NCI-H1105 treated with DMSO at 0.1 percent for 48 hours (cell line): Measurements from ENCODE around the gene TCF3.

Experiments
- DNase-seq: peaks from one replicate; lab custom pipeline; 2025; lab: John Stamatoyannopoulos, UW

Gene TCF3

GRCh38 chr19:1630012-1630411 is 22.4 kb downstream of the TCF3 start:
- DNase-seq: no peak

DNA sequence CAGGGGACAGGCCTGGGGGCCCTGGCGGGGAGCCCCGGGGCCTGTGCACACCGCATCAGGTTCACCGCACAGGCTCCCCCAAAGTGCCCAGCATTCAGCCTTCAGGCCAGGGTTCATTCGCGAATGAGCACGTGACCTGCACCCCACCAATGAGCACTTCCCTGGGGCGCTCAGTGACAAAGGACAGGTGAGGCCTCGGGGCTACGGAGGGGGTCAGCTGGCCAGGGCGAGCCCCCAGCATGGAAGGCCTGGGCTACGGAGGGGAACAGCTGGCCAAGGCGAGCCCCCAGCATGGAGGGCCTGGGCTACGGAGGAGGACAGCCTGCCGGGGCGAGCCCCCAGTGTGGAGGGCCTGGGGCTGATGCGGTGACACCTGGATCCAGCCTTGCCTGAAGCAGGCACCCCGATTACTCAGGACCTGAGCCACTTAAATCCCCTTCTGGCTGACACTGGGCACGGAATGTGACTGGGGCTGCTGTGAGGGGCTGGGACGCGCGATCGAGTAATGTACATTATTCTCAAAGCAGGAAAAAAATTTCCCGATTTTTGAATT is 23.1 kb downstream of the TCF3 start:
- DNase-seq: no peak

GRCh38 chr19:1627194-1627593 is 25.2 kb downstream of the TCF3 start:
- no peak for DNase-seq

DNA sequence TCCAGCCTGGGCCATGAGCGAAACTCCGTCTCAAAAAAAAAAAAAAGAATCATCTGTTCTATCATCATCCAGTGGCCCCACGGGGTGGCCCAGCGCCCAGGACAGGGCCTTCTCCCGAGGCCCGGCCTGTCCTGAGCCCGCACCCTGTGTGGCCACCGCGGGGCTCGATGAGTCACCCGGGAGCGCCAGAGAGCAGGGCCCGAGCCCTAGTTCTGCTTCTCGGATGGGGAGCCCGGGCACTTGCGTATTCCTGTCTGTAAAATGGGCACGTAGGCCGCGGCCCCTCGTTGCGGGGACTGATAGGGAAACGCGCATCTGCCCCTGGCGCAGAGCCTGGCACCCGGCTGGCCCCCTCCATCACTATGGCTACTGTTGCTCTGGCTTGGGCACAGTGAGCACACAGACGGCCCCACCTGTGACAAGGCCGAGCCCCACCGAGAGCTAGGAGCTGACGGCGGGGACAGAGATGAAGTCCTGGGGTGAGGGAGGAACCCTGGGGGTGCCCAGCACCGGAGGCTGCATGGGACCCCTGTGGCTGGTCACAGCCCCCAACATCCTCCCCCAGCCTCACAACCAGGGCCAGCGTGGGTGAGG is 25.9 kb downstream of the TCF3 start:
- DNase-seq: no peak

GRCh38 chr19:1624458-1624857 is 28.0 kb downstream of the TCF3 start:
- peak; percentile 2 for DNase-seq

- DNase-seq: no peak
Observed at GRCh38 chr19:1622541-1622940, 29.9 kb downstream of the TCF3 start.

DNA sequence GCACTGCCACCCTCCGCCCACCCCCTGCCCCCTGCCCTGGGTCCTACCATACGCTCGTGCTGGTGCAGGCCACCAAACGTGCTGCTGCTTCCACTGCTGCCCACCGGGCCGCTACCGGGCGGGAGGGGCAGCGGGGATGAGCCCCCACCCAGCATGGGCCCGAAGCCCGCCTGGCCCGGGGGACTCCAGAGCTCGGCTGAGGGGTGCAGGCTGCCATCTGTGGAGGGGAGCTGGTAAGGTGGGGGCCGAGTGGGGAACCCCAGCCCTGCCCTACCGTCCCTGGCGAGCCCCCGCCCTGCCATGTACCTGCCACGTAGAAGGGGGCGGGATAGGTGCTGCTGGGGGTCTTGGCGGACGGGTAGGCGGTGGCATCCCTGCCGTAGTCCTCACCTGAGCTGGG is 30.4 kb downstream of the TCF3 start:
- no peak for DNase-seq

DNA sequence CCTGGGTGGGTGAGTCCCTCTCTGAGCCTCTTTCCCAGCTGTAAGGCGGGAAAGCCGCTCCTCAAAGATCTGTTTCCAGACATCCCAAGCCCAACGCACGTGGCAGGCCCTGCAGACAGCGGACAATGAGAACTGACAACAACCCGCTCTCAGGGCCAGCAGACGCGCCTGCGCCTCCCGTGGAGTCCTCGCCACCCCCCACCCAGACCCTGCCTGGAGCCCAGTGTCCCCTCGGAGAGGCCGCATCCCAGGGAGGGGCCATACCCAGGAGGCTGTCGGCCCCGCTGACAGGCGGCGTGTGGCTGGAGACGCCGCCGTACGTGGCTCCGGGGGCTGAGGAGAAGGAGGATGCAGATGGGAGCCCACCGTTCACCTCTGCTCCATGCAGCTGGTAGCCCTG is 30.8 kb downstream of the TCF3 start:
- DNase-seq: no peak

GRCh38 chr19:1621021-1621420 is 31.4 kb downstream of the TCF3 start:
- DNase-seq: no peak

GRCh38 chr19:1620502-1620901 is 31.9 kb downstream of the TCF3 start:
- no peak for DNase-seq

GRCh38 chr19:1619703-1620102 is 32.7 kb downstream of the TCF3 start:
- no peak for DNase-seq

DNA sequence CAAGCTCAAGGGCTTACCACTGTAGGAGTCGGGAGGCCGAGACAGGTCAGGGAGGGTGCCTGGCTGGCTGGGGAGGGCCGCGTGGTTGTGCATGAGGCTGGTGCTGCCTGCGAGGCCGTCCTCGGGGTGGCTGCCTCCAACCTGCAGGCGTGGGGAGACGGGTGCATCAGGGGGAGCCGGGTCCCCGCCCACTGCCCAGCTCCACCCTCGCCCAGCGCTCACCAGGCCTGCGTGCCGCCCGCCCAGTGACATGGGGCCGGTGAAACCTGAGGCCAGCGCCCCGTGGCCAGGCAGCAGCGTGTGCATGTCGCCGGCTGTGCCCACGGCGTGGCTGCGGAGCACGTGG is 33.3 kb downstream of the TCF3 start:
- no peak for DNase-seq

GRCh38 chr19:1618157-1619093 is 34.0 kb downstream of the TCF3 start:
- DNase-seq: peak; percentile 5

GRCh38 chr19:1616875-1617274 is 35.5 kb downstream of the TCF3 start:
- no peak for DNase-seq

GRCh38 chr19:1616396-1616795 is 36.0 kb downstream of the TCF3 start:
- DNase-seq: no peak

DNA sequence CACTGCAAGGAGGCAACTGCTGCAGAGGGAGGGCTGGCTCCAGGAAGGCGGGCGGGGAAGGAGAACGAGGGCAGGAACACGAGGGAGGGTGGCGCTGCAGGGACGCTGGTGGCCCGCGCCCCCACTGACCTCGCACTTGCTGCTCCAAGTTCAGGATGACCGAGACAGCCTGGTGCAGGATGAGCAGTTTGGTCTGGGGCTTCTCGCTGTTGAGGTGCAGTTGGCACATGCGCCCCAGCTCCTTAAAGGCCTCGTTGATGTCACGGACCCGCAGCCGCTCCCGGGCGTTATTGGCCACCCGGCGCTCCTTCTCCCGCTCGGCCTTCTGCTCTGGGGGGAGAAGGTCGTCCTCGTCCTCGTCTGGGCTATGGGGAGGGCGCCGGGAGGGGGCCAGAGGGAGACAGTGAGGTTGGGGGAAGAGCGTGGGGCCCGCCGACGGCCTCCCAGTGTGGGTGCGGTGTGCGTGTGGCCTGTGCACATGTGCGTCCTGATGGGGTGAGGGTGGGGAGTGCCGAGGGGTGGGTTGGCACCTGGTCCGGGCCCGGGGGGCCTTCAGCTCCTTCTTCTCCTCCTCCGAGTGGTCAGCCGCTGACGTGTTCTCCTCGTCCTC is 37.2 kb downstream of the TCF3 start:
- DNase-seq: no peak

- DNase-seq: no peak
Observed at GRCh38 chr19:1613808-1614570, 38.4 kb downstream of the TCF3 start.

DNA sequence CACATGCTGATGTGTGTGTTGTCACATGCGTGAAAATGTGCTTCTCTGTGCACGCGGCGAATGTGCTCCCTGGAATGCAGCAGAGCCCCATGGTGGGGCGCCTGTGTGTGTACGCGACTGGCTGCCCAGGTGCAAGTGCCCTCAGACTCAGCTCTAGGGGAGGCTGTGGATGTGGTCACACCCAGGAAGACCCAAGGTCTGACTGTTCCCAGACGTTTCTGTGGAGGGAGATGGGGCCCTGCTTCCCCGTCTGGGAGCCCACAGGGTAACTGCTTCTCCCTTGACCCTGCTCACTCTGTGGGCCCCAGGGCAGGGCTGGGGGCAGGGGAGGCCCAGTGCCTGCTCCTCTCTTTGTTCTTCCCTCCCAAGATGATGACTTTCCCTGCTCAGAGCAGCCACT is 39.3 kb downstream of the TCF3 start:
- DNase-seq: no peak

DNA sequence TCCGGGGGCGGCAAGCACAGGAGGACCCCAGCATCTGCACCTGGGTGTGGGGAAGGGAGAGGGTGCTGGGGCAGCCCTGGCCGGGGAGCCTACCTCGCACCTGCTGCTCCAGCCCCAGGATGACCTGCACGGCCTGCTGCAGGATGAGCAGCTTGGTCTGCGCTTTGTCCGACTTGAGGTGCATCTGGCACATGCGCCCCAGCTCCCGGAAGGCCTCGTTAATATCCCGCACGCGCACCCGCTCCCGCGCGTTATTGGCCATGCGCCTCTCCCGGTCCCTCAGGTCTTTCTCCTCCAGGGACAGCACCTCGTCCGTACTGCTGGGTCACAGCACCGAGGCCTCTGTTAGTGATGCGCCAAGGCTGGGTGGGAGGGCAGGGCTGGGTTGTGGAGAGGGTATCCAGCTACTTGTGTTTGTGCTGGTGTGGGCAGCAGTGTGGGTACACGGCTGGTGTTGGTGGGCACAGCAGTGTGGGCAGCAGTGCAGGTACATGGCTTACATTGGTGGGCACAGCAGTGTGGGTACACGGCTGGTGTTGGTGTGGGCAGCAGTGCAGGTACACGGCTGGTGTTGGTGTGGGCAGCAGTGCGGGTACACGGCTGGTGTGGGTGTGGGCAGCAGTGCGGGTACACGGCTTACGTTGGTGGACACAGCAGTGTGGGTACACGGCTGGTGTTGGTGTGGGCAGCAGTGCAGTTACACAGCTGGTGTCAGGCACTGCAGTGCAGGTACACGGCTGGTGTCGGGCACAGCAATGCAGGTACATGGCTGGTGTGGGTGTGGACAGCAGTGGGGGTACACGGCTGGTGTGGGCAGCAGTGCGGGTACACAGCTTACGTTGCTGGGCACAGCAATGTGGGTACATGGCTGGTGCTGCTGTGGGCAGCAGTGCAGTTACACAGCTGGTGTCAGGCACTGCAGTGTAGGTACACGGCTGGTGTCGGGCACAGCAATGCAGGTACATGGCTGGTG is 40.0 kb downstream of the TCF3 start:
- no peak for DNase-seq

DNA sequence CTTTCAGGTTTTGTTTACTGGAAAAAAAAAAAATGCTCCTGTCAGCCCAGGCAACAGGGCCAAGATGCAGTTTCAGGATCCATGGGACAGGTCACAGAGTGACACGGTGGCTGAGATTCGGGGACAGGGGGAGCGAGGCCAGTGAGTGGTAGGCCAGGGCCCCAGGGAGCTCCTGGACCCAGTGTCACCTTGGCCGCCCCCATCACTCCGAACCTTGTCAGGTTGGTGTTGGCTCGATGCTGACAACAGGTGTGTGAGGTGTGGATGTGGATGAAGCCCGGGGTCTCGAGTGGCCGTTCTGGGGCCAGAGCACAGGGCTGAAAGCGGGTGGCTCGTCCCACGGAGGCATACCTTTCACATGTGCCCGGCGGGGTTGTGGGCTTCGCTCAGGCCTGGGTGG is 41.1 kb downstream of the TCF3 start:
- DNase-seq: no peak

DNA sequence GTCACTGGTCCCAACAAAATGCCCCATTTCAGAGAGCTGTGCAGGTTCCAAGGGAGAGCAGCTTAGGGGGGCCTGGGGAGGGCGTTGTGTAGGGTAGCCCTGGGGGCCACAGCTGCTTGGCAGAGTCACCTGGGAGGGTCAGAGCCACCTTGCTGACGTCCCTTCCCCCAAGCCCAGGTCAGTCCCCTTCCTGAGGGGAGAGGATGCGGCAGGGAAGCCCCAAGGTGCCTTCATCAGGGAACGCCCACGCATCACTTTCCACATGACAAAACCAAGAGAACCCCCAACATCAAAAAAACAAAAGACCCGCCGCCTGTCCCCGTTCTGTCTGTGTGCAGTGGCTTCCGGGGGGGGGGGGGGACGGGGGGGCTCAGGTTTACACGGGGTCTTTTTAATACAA is 41.8 kb downstream of the TCF3 start:
- no peak for DNase-seq
